Putamen (tissue), 1 donor: Measurements from ENCODE around the gene RXRA.

Experiments used
- DNase-seq: peaks from one replicate; pipeline ENCODE4 v3.0.0-alpha.2; 2016; ENCODE audit warnings: low spot score

The RXRA gene

GRCh38 chr9:134369416-134370212 lies 43.4 kb downstream of the RXRA start:
- DNase-seq = no peak

DNA sequence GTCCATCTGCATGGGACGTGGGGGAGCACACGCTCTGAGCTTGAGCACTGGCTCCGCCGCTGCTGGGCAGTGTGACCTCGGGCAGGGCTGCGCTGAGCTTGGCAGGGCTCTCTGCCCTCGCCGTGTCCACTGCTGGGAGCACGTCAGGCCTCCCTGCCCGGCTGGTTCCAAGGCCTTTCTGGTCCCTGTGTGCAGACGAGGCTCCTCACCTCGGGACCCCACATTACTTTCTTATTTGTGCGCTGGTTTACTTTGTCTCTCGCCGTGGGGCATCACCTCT lies 43.9 kb downstream of the RXRA start:
- DNase-seq = no peak

DNA sequence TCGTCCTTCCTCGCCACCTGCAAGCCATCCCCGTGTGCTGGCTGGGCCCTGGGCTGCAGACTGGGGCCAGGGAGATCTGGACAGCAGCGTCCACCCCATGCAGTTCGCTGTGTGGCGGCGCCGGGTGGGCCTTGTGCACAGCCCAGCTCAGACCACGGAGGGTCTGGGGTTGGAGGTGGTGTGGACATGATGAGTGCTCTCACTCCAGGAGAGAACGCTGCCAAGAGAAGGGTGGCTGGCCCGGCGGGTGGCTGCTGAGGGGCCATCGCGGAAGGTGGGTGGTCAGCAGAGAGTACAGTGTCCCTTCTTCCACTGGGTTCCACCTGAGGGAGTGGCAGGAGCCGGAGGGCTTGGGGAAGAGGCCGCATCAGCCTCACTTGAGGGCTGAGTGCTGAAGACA lies 44.4 kb downstream of the RXRA start:
- no peak for DNase-seq

DNA sequence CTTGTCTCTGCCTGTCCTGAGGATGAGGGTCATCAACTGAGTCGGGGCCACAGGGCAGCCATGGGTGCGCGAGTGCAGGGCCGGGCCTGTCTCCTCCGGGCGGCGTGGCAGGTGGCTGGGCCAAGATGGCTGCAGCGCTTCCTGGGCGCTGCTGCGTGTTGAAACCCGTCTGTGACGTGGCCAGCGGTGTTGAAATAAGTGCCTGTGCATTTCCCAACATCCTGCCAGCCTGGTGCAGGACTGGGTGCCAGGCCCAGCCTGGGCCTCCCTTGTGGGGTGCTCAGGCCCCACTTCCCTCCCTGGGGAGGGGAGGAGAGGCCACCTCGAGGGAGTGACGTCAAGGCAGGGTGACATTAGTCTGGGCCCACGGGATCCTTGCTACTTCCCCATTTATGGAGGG lies 45.5 kb downstream of the RXRA start:
- DNase-seq = no peak

GRCh38 chr9:134372581-134373267 lies 46.5 kb downstream of the RXRA start:
- DNase-seq = no peak

GRCh38 chr9:134373269-134373668 lies 47.0 kb downstream of the RXRA start:
- DNase-seq = no peak

DNA sequence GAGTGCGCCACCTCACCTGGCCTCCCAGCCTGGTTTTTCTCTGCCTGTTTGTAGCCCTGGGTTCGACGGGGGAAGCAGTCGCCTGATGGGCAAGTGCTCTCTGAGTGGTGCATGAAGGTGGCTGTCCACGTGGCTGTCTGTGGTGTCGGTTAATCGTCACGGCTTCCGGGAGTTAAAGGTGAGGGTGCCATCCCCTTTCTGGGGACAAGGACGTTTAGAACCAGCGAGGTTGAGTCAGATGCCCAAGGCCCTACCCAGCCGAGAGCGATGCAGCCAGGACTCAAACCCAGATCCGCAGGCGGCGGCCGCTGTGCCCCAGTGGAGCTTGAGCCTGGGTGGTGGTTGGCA lies 47.7 kb downstream of the RXRA start:
- no peak for DNase-seq

DNA sequence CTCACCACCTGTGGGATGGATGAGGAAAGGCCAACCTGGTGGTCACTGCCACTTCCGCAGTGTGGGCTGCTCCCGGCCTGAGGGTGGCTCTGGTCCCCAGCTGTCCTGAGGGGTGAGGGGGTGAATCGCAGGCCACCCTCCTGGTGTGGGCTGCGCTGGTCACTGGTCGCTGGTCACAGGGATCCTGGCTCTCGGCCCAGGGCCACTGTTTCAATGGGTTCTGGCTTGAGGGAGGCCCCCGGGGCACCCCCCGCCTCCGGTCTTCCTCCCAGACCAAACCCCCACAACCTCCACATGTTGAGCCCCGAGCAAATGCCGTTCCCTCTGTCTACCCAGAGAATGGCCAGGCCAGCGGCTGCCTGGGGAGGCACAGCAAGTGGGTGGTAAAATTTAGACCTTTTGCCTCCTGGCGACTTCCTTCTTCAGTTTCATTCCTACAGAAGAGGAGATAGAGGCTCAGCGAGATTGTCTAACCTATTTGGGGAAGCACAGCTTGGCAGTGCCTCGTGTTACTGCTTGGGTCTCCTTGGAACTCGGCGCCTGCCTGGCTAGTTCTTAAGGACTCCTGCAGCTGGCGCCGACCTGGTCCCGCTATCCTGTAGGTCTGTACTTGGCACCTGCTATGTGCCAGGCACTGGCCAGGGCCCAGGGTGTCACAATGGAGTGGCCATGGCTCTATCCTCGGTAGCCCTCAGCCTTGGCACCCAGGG lies 48.2 kb downstream of the RXRA start:
- no peak for DNase-seq

- DNase-seq = no peak
Measured at GRCh38 chr9:134375011-134375390, 48.7 kb downstream of the RXRA start.

- no peak for DNase-seq
Measured at GRCh38 chr9:134375430-134376385, 49.5 kb downstream of the RXRA start.

- no peak for DNase-seq
Measured at GRCh38 chr9:134376386-134377142, 50.3 kb downstream of the RXRA start.

DNA sequence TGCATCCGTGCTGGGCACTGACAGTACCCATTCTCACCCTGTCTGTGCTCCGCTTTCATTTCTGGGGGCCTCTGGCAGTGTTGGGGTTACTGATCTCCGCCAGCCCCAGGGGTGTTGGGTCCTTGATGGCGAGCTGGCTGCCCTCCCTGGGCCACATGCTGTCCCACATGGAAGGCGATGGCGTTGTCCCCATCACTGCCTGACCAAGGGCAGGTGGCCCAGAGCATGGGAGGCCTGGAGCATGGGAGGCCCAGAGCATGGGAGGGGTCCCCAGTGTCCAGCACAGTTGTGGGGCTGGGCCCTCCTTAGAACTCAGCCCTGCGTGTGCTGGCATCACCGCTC lies 50.9 kb downstream of the RXRA start:
- no peak for DNase-seq

- no peak for DNase-seq
Measured at GRCh38 chr9:134377976-134378375, 51.7 kb downstream of the RXRA start.

GRCh38 chr9:134378901-134379338 lies 52.7 kb downstream of the RXRA start:
- no peak for DNase-seq

DNA sequence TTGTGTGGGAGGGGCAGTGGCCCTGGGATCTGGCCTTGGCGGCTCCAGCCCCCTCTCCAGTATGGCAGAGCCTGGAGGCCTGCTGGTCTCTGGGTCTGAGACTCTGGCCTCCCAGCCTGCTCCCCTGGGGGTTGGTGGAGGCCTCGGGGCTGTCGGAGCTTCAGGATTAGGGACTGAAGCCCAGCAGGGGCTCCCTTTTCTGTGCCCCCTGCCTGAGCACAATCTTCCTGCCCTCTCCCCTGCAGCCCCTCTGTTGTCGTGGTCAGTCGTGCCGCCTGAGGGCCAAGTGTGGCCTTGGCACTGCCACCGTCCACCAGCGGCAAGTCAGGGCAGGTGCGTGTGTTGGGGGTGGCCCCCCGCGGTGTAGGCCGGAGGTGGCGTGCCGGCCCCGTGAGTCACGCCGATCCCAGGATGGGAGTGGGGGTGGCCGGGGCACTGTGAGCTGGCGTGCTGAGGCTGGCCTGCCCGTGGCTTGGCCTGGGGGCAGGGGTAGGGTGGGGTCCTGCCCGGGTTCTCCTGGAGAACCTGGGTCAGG lies 53.6 kb downstream of the RXRA start:
- DNase-seq = no peak

DNA sequence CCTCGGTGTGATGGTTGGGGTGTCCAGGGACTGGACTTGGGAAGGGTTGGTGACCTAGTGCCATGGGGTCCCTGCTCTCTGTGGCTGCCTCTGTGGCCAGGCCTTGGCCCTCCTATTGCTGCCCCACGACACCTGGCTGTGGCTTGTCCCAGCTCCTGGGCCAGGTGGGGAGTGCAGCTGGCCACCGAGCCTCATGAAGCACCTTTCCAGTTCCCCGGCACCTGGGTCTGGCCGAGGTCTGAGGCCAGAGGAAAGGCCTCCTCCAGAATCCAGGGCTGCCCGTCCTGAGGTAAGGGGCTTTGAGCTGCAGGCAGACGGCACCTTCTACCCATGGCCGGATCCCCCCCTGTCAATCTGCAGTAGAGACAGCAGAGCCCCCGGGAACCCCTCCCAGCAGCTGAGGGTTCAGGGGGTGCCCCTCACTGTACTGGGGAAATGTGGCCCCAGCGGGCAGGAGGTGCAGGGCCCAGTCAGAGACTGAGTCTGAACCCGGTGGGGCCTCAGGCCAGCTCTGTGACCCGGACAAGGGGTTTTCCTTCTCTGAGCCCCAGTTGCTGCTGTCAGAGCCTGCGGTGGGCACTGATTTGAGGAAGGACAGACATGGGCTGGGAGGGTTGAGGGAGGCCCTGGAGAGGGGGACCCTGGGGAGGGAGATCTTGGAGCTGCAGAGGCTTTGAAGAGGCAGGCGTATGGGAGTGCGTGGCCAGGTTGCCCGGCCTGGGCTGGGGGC lies 54.5 kb downstream of the RXRA start:
- DNase-seq = no peak

- no peak for DNase-seq
Measured at GRCh38 chr9:134381272-134381661, 55.0 kb downstream of the RXRA start.

DNA sequence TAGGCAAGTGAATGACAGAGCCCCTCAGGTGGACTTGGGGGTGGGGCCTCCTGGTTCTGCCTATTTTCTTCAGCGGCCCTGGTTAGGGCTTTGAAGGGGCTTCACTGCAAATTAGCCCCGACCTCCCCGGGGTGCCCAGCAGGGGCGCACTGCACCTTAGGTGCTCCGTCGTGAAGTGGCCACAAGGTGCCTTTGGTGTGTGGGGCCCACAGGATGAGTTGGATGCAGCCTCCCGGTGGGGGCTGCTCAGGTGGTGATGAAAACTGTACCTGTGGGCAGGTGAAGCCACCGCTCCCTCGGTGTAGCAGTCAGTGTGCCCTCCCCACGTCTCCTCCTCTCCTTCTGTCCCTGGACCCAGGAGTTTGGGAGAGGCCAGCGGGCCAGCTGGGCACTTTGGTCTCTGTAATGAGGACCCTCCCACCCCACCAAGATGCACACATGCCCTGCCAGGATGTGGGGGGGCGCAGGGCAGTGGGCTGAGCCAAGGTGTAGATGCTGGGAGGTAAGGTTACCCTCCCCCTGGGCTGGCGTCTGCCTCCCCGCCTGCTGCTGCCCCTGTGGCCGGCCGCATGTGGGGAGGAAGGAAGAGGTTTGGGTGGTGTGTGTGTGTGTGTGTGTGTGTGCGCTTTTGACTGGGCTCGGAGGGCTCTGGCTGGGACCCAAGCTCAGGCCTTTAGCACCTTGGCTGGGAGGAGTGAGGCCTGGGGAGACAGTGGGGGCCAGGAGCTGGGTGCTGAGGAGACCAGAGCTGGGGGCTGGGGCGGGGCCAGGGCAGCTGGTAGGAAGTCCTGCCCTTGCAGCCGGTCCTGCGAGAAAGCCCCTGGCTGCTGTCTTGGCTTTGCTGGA lies 55.6 kb downstream of the RXRA start:
- no peak for DNase-seq

GRCh38 chr9:134382733-134383132 lies 56.5 kb downstream of the RXRA start:
- DNase-seq = no peak

- no peak for DNase-seq
Measured at GRCh38 chr9:134383148-134383547, 56.9 kb downstream of the RXRA start.
